Endothelial cell of umbilical vein (primary cell): Measurements from ENCODE around the gene ZBTB12. TPM values are rescaled to one million over a fixed set of nuclear protein-coding genes. Genes with fewer than 3 reads are reported as not detected.
A peak's percentile ranks its signal among the peaks of the same experiment; 100 is the strongest.
"Not testable (repeated sequence)": the region's sequence is repeated elsewhere in the genome, so short reads cannot be mapped to it uniquely, and the experiment has no call there.

Experiments
- BruUV-seq: library from RNA; stranded (reverse); fragments of 400-500 nt; replicated peaks from 2 replicates; lab custom pipeline; 2021; lab: Mats Ljungman, UMichigan
- CTCF ChIA-PET: fragments of 300-600, 350-600 bp; sonication (Branson Sonifier 250); formaldehyde crosslinking; loops from one replicate; lab custom pipeline; 2021; ENCODE audit warnings: antibody characterized with exemption, inconsistent platforms; lab: Charles Lee
- POLR2A ChIA-PET: fragments of 300-600, 350-600 bp; sonication (Branson Sonifier 250); formaldehyde crosslinking; loops from one replicate; lab custom pipeline; 2021; ENCODE audit warnings: antibody characterized with exemption, inconsistent platforms; lab: Charles Lee
- DNase-seq: peaks from one replicate; pipeline ENCODE4 v3.0.0-alpha.2; 2011; ENCODE audit warnings: low read depth, low spot score
- FAIRE-seq: peaks from 2 replicates; lab custom pipeline; 2011; peaks lifted over from hg19 to GRCh38; lab: Jason Lieb, UNC
- H2AFZ ChIP-seq: 2 replicates; pipeline ENCODE4 v1.6.0; 2012; ENCODE audit warnings: low read depth, low read length, control low read depth, inconsistent platforms
- H3K27ac ChIP-seq: 2 replicates; pipeline ENCODE4 v1.5.1; 2011; ENCODE audit warnings: low read depth, mild to moderate bottlenecking, control low read depth, low read length, moderate library complexity; ENCODE audit not compliant: insufficient read depth
- H3K27me3 ChIP-seq, 2 experiments: 2 replicates each; pipeline versions ENCODE4 v1.6.0 to v1.6.1; 2011; ENCODE audit warnings: low read length in 2 of 2, mixed read lengths in 1 of 2; ENCODE audit not compliant: control insufficient read depth in 2 of 2, insufficient read depth in 2 of 2
- H3K36me3 ChIP-seq, 2 experiments: 2 replicates in 1 of 2; 3 replicates in 1 of 2; pipeline ENCODE4 v1.5.1; 2011; ENCODE audit warnings: low read length in 2 of 2, mild to moderate bottlenecking in 1 of 2, moderate library complexity in 1 of 2; ENCODE audit not compliant: control insufficient read depth in 2 of 2, insufficient read depth in 2 of 2; ENCODE audit errors: extremely low read depth in 1 of 2
- H3K4me1 ChIP-seq: 3 replicates; pipeline ENCODE4 v1.5.1; 2011; ENCODE audit warnings: mild to moderate bottlenecking, low read length; ENCODE audit not compliant: control insufficient read depth, insufficient read depth; ENCODE audit errors: extremely low read depth
- H3K4me2 ChIP-seq: 2 replicates; pipeline ENCODE4 v1.6.1; 2011; ENCODE audit warnings: low read length, control low read depth, mixed read lengths; ENCODE audit not compliant: insufficient read depth
- H3K4me3 ChIP-seq, 3 experiments: fragments of 200-600 bp in 1 of 3; sonication (generic), shearing (Covaris generic) in 1 of 3; replicated peaks in 1 of 3; 2 replicates each; pipeline ENCODE4 v1.5.1; 2011 to 2016; ENCODE audit warnings: control low read depth in 3 of 3, low read length in 3 of 3, mild to moderate bottlenecking in 2 of 3, inconsistent platforms in 1 of 3, low read depth in 1 of 3, moderate library complexity in 1 of 3; ENCODE audit not compliant: insufficient read depth in 1 of 3
- H3K79me2 ChIP-seq: 2 replicates; pipeline ENCODE4 v1.6.0; 2012; ENCODE audit warnings: low read length, inconsistent platforms; ENCODE audit not compliant: control insufficient read depth, insufficient read depth
- H3K9ac ChIP-seq: replicated peaks from 2 replicates; pipeline ENCODE3; 2011; ENCODE audit warnings: low read length, control low read depth; ENCODE audit not compliant: insufficient read depth; ENCODE audit errors: extremely low read depth
- H3K9me1 ChIP-seq: replicated peaks from 3 replicates; pipeline ENCODE4 v1.6.0; 2011; ENCODE audit warnings: mild to moderate bottlenecking, low read length; ENCODE audit not compliant: control insufficient read depth, insufficient read depth; ENCODE audit errors: extremely low read depth
- H3K9me3 ChIP-seq: replicated peaks from 2 replicates; pipeline ENCODE4 v1.5.1; 2012; ENCODE audit warnings: low read length, inconsistent platforms; ENCODE audit not compliant: control insufficient read depth, insufficient read depth
- H4K20me1 ChIP-seq: replicated peaks from 2 replicates; pipeline ENCODE3; 2011; ENCODE audit warnings: mild to moderate bottlenecking, low read length; ENCODE audit not compliant: control insufficient read depth, insufficient read depth; ENCODE audit errors: extremely low read depth
- CTCF ChIP-seq, 2 donors: IDR thresholded peaks; 1 replicate in 1 of 2; 2 replicates in 1 of 2; pipeline ENCODE4 v1.5.1; 2011; ENCODE audit warnings: low read length in 2 of 2, mild to moderate bottlenecking in 2 of 2, moderate library complexity in 2 of 2, control low read depth in 1 of 2, inconsistent platforms in 1 of 2, low read depth in 1 of 2; ENCODE audit not compliant: insufficient read depth in 1 of 2; ENCODE audit errors: extremely low read depth in 1 of 2
- EZH2 ChIP-seq: IDR thresholded peaks from 2 replicates; pipeline ENCODE4 v1.6.1; 2012; ENCODE audit warnings: borderline replicate concordance, low read depth, mild to moderate bottlenecking, moderate library complexity, low read length, inconsistent platforms; ENCODE audit not compliant: severe bottlenecking
- FOS ChIP-seq: IDR thresholded peaks from 2 replicates; pipeline ENCODE4 v1.6.1; 2011; ENCODE audit warnings: mild to moderate bottlenecking, low read length, moderate library complexity, borderline replicate concordance; ENCODE audit not compliant: insufficient read depth
- GATA2 ChIP-seq: IDR thresholded peaks from 2 replicates; pipeline ENCODE4 v1.7.0; 2011; ENCODE audit warnings: low read depth, mild to moderate bottlenecking, moderate library complexity, mixed read lengths, low read length; ENCODE audit not compliant: insufficient read length, insufficient read depth
- JUN ChIP-seq: IDR thresholded peaks from 2 replicates; pipeline ENCODE4 v1.6.1; 2011; ENCODE audit warnings: borderline replicate concordance, low read depth; ENCODE audit not compliant: insufficient read length, insufficient read depth
- MYC ChIP-seq: IDR thresholded peaks from one replicate; pipeline ENCODE4 v1.6.1; 2011; ENCODE audit warnings: mild to moderate bottlenecking, low read depth, low read length
- POLR2A ChIP-seq: IDR thresholded peaks from 2 replicates; pipeline ENCODE4 v1.6.1; 2012; ENCODE audit warnings: low read depth, mild to moderate bottlenecking, control low read depth, low read length
- POLR2AphosphoS5 ChIP-seq: IDR thresholded peaks from 2 replicates; pipeline ENCODE4 v1.6.1; 2012; ENCODE audit warnings: low read depth, mild to moderate bottlenecking, control low read depth, low read length, moderate library complexity; ENCODE audit not compliant: insufficient read depth
- dilution Hi-C: fragments of 300-500 bp; cut with MboI; formaldehyde crosslinking; loops from one replicate; pipeline ENCODE4 v1.15.0; 2019; ENCODE audit warnings: low sequenced_read_pairs; ENCODE audit not compliant: extremely low pct_ligation_motif_present
- intact Hi-C: fragments of 100-400 bp; cut with micrococcal nuclease; formaldehyde crosslinking; loops from one replicate; pipeline ENCODE4 v1.10.0; 2022
- polyA plus RNA-seq, 4 experiments: library from polyadenylated mRNA; depleted of rRNA in 3 of 4; stranded (reverse) in 3 of 4; unstranded in 1 of 4; fragments of >200 nt; gene quantifications; 2 replicates each; pipeline versions ENCODE4 v1.2.1 to v1.2.3, GENCODE V29; 2011 to 2012; ENCODE audit warnings: missing spikeins in 1 of 4
- total RNA-seq: library from RNA; stranded (reverse); gene quantifications from 2 replicates; pipeline ENCODE4 v1.2.3, GENCODE V29; 2021
- TF ChIP-seq, protein P1 (sequence below): IDR thresholded peaks from 2 replicates; pipeline ENCODE4 v1.6.1; 2011; ENCODE audit not compliant: insufficient read depth, insufficient read length

The ZBTB12 gene
- total and polyA plus RNA-seq, 2 donors (not counting 3 experiments of a cell fraction or from before 2014, with no cell fraction given): 2.9 to 4.9 TPM

- POLR2A ChIA-PET: no interaction called here
- intact Hi-C loops: no loop called here
- no peaks in the 10 kb centered on the region for H4K20me1 ChIP-seq
- dilution Hi-C loops: no loop called here
- TF ChIP-seq GATA2 (no peak), POLR2A (no peak), EZH2 (no peak), MYC (no peak), POLR2AphosphoS5 (no peak), JUN (no peak), FOS (no peak), CTCF (IDR thresholded peaks at IDR 0.05; ENCODE audit: extremely low read depth in 1 of 2, insufficient read depth in 1 of 2, low read depth in 1 of 2, low read length in 2 of 2) (no peak)
- TF ChIP-seq, protein P1, sequence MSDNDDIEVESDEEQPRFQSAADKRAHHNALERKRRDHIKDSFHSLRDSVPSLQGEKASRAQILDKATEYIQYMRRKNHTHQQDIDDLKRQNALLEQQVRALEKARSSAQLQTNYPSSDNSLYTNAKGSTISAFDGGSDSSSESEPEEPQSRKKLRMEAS: no peak
- H3K79me2 ChIP-seq: peaks cover 4% of the 10 kb centered on the region
- no peaks in the 10 kb centered on the region for H3K9me3 ChIP-seq
- no peaks in the 10 kb centered on the region for H3K27me3 ChIP-seq
- H3K4me3 ChIP-seq: no peak overlapping the region
- H3K27ac ChIP-seq: no peak overlapping the region
- H3K9ac ChIP-seq: no peak overlapping the region
- no peak overlapping the region for H3K4me2 ChIP-seq
- BruUV-seq: no TSS peak
- DNase-seq: no peak
- H3K36me3 ChIP-seq: peaks cover 1 to 11% of the 10 kb centered on the region in 2 experiments
- H2AFZ ChIP-seq: no peak overlapping the region
- no peak for FAIRE-seq
- CTCF ChIA-PET: interaction anchor here (2.1 to 3.2 kb wide), 2 partner anchors 25 to 88 kb away, joined by 7 to 11 read pairs; no protein-coding TSS in a partner anchor
- no peaks in the 10 kb centered on the region for H3K9me1 ChIP-seq
- H3K4me1 ChIP-seq: peaks cover 7% of the 10 kb centered on the region
Measured at GRCh38 chr6:31864818-31865204, 37.1 kb downstream of the ZBTB12 start.

DNA sequence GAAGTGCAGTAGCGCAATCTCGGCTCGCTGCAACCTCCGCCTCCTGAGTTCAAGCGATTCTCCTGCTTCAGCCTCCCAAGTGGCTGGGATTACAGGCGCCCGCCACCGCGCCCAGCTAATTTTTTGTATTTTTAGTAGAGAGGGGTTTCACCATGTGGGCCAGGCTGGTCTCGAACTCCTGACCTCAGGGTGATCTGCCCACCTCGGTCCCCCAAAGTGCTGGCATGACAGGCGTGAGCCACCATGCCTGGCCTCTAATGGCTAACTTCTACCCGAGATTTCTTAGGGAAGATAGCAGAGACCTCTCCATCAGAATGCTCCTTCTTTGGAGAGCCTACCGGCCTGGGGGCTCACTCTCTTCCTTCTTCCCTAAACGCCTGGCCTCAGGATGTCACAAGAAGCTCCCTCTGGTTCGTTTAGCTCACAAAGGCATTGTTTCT is 37.7 kb downstream of the ZBTB12 start:
- dilution Hi-C loops, FAIRE-seq, H4K20me1 ChIP-seq, intact Hi-C loops, H3K27me3 ChIP-seq, H3K79me2 ChIP-seq, H3K4me1 ChIP-seq, DNase-seq, BruUV-seq, H3K9me3 ChIP-seq, H3K27ac ChIP-seq, H3K9me1 ChIP-seq: not testable (repeated sequence)
- H3K36me3 ChIP-seq: peaks cover 3 to 17% of the 10 kb centered on the region in 2 experiments
- POLR2A ChIA-PET: interaction anchor here (0.5 to 1.6 kb wide), 2 partner anchors 25 to 258 kb away, joined by 3 read pairs; no protein-coding TSS in a partner anchor
- H3K9ac ChIP-seq: peak overlapping the region; percentile 49
- H3K4me3 ChIP-seq: peak overlapping the region in 2 of 3 experiments; percentile 57 to 83
- CTCF ChIA-PET: interaction anchor here (0.9 to 3.2 kb wide), 11 partner anchors 11 to 186 kb away, joined by 3 to 11 read pairs (median 4); partner anchors contain the start of genes HSPA1B and VARS1
- H2AFZ ChIP-seq: peak overlapping the region; percentile 89
- H3K4me2 ChIP-seq: peak overlapping the region; percentile 82
